GM18498 (cell line): Measurements from ENCODE around the gene SH2D4B.

Experiments
- ATAC-seq: cut with Tn5 transposase; IDR thresholded peaks from one replicate; pipeline ENCODE4 v1.9.1; 2021; ENCODE audit warnings: mild to moderate bottlenecking, moderate library complexity; ENCODE audit not compliant: unreplicated experiment

Gene SH2D4B

GRCh38 chr10:80622153-80622552, 84.5 kb downstream of the SH2D4B start:
- ATAC-seq = no peak

GRCh38 chr10:80630324-80630723, 92.6 kb downstream of the SH2D4B start:
- no peak for ATAC-seq

- no peak for ATAC-seq
These were observed 95.0 kb downstream of the SH2D4B start for GRCh38 chr10:80632742-80633141.

- ATAC-seq = no peak
These were observed 95.7 kb downstream of the SH2D4B start for GRCh38 chr10:80633383-80633860.

GRCh38 chr10:80633910-80634309, 96.2 kb downstream of the SH2D4B start:
- no peak for ATAC-seq

GRCh38 chr10:80642661-80643060, 105.0 kb downstream of the SH2D4B start:
- no peak for ATAC-seq

GRCh38 chr10:80646366-80646765, 108.7 kb downstream of the SH2D4B start:
- no peak for ATAC-seq

GRCh38 chr10:80647173-80647833, 109.6 kb downstream of the SH2D4B start:
- no peak for ATAC-seq

GRCh38 chr10:80648106-80648505, 110.4 kb downstream of the SH2D4B start:
- ATAC-seq = no peak

- no peak for ATAC-seq
These were observed 111.5 kb downstream of the SH2D4B start for GRCh38 chr10:80649183-80649582.

- ATAC-seq = no peak
These were observed 118.2 kb downstream of the SH2D4B start for GRCh38 chr10:80655898-80656297.

GRCh38 chr10:80658068-80658467, 120.4 kb downstream of the SH2D4B start:
- no peak for ATAC-seq

GRCh38 chr10:80659289-80659688, 121.6 kb downstream of the SH2D4B start:
- no peak for ATAC-seq

GRCh38 chr10:80660266-80660665, 122.6 kb downstream of the SH2D4B start:
- ATAC-seq = no peak

- ATAC-seq = no peak
These were observed 123.0 kb downstream of the SH2D4B start for GRCh38 chr10:80660736-80661135.

GRCh38 chr10:80661526-80661925, 123.8 kb downstream of the SH2D4B start:
- ATAC-seq = no peak

- ATAC-seq = peak; percentile 80
These were observed 124.9 kb downstream of the SH2D4B start for GRCh38 chr10:80662429-80663261.

GRCh38 chr10:80664071-80664680, 126.5 kb downstream of the SH2D4B start:
- ATAC-seq = peak; percentile 66

GRCh38 chr10:80669485-80669884, 131.8 kb downstream of the SH2D4B start:
- ATAC-seq = no peak

GRCh38 chr10:80670774-80671173, 133.1 kb downstream of the SH2D4B start:
- ATAC-seq = no peak

GRCh38 chr10:80671847-80672246, 134.1 kb downstream of the SH2D4B start:
- ATAC-seq = no peak

GRCh38 chr10:80672613-80673012, 134.9 kb downstream of the SH2D4B start:
- ATAC-seq = no peak
